H1 (cell line): ENCODE measurements around the gene COL4A3.

ENCODE experiments used
- CEBPB ChIP-seq: IDR thresholded peaks from 2 replicates; pipeline ENCODE4 v1.6.1; 2012; ENCODE audit warnings: low read depth, low read length
- CREB1 ChIP-seq: IDR thresholded peaks from 2 replicates; pipeline ENCODE4 v1.6.1; 2012; ENCODE audit warnings: inconsistent platforms
- CTCF ChIP-seq, 3 experiments: IDR thresholded peaks; 1 replicate in 2 of 3; 2 replicates in 1 of 3; pipeline versions ENCODE4 v1.5.1 to v1.6.1; 2011; ENCODE audit warnings: low read length in 3 of 3, mild to moderate bottlenecking in 3 of 3, inconsistent platforms in 2 of 3, low read depth in 1 of 3, moderate library complexity in 1 of 3; ENCODE audit not compliant: insufficient read depth in 1 of 3; ENCODE audit errors: control extremely low read depth in 1 of 3
- EZH2 ChIP-seq: fragments of 200-600 bp; sonication (generic); IDR thresholded peaks from 2 replicates; pipeline ENCODE4 v1.7.1; 2012; ENCODE audit warnings: low read depth, mild to moderate bottlenecking, moderate library complexity, low read length, inconsistent platforms; ENCODE audit not compliant: severe bottlenecking
- GABPA ChIP-seq: IDR thresholded peaks from 2 replicates; pipeline ENCODE4 v1.6.1; 2011; ENCODE audit warnings: mild to moderate bottlenecking, low read length, moderate library complexity, borderline replicate concordance; ENCODE audit not compliant: insufficient read depth
- POLR2A ChIP-seq, 2 experiments: IDR thresholded peaks; 1 replicate in 1 of 2; 2 replicates in 1 of 2; pipeline ENCODE4 v1.6.1; 2011; ENCODE audit warnings: low read depth in 2 of 2, low read length in 2 of 2, mild to moderate bottlenecking in 2 of 2; ENCODE audit errors: control extremely low read depth in 1 of 2
- POLR2AphosphoS5 ChIP-seq: IDR thresholded peaks from 2 replicates; pipeline ENCODE4 v1.6.1; 2011; ENCODE audit warnings: low read depth, low read length
- RXRA ChIP-seq: IDR thresholded peaks from 2 replicates; pipeline ENCODE4 v1.6.1; 2011; ENCODE audit warnings: low read depth, mild to moderate bottlenecking, low read length, moderate library complexity; ENCODE audit not compliant: insufficient read depth
- SRF ChIP-seq: IDR thresholded peaks from 2 replicates; pipeline ENCODE4 v1.6.1; 2011; ENCODE audit warnings: mild to moderate bottlenecking, low read depth, low read length, moderate library complexity
- TAF1 ChIP-seq: IDR thresholded peaks from 2 replicates; pipeline ENCODE4 v1.6.1; 2011; ENCODE audit warnings: mild to moderate bottlenecking, low read depth, low read length
- TEAD4 ChIP-seq: IDR thresholded peaks from 2 replicates; pipeline ENCODE4 v1.6.1; 2012; ENCODE audit warnings: low read depth, low read length, inconsistent platforms, mixed read lengths
- TF ChIP-seq, protein P1 (sequence below): IDR thresholded peaks from 2 replicates; pipeline ENCODE4 v1.6.1; 2012; ENCODE audit warnings: inconsistent platforms

DNA sequence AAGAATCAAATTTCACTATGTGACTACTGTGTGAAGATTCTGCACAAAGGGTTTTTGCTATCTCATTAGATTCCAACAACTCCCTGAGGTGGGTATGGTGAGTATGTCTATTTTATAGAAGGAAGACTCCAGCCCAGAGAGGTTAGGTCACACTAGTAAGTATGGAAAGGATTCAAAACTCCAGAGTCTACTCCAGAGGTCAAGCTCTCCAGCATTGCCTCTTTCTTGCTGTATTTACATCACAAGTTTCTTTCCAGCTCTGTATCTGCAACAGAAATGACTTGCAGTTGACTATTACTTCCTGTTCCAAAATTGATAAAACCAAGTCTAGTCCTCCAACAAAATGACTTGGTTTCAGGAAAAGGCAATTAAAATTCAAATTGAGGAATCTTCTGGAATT is 2.5 kb upstream of the COL4A3 start:
- TF ChIP-seq POLR2A (IDR thresholded peaks at IDR 0.05; ENCODE audit: control extremely low read depth in 1 of 2, low read depth in 2 of 2, low read length in 2 of 2) (no peak), SRF (no peak), CEBPB (no peak), EZH2 (no peak), CREB1 (no peak), TEAD4 (no peak), RXRA (no peak), POLR2AphosphoS5 (no peak), TAF1 (no peak), CTCF (IDR thresholded peaks at IDR 0.05; ENCODE audit: control extremely low read depth in 1 of 3, insufficient read depth in 1 of 3, low read depth in 1 of 3, low read length in 3 of 3) (no peak), GABPA (no peak)
- TF ChIP-seq, protein P1, sequence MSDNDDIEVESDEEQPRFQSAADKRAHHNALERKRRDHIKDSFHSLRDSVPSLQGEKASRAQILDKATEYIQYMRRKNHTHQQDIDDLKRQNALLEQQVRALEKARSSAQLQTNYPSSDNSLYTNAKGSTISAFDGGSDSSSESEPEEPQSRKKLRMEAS, result no peak
